PC-3 (cell line): ENCODE measurements around the gene GPC6.

Experiments used
- CTCF ChIP-seq: fragments of 300-600 bp; sonication (generic); conservative IDR thresholded peaks from 2 replicates; pipeline ENCODE4 v1.5.1; 2017; ENCODE audit warnings: antibody characterized with exemption, low read depth, mild to moderate bottlenecking, low read length
- EZH2phosphoT487 ChIP-seq: fragments of 300-600 bp; sonication (generic); IDR thresholded peaks from 2 replicates; pipeline ENCODE4 v1.6.1; 2018; ENCODE audit warnings: mild to moderate bottlenecking, antibody characterized with exemption, low read length, borderline replicate concordance

- no peak for TF ChIP-seq CTCF
- TF ChIP-seq EZH2phosphoT487: no peak
Measured at GRCh38 chr13:93305886-93306285, 79.3 kb downstream of the GPC6 start.
